Endothelial cell of umbilical vein (primary cell): ENCODE results near the gene PDE3B. TPM values are rescaled to one million over a fixed set of nuclear protein-coding genes. Genes with fewer than 3 reads are reported as not detected.

ENCODE experiments used
- BruUV-seq: library from RNA; stranded (reverse); fragments of 400-500 nt; replicated peaks from 2 replicates; lab custom pipeline; 2021; lab: Mats Ljungman, UMichigan
- CTCF ChIA-PET: fragments of 300-600, 350-600 bp; sonication (Branson Sonifier 250); formaldehyde crosslinking; loops from one replicate; lab custom pipeline; 2021; ENCODE audit warnings: antibody characterized with exemption, inconsistent platforms; lab: Charles Lee
- POLR2A ChIA-PET: fragments of 300-600, 350-600 bp; sonication (Branson Sonifier 250); formaldehyde crosslinking; loops from one replicate; lab custom pipeline; 2021; ENCODE audit warnings: antibody characterized with exemption, inconsistent platforms; lab: Charles Lee
- DNase-seq: peaks from one replicate; pipeline ENCODE4 v3.0.0-alpha.2; 2011; ENCODE audit warnings: low read depth, low spot score
- FAIRE-seq: peaks from 2 replicates; lab custom pipeline; 2011; peaks lifted over from hg19 to GRCh38; lab: Jason Lieb, UNC
- H2AFZ ChIP-seq: 2 replicates; pipeline ENCODE4 v1.6.0; 2012; ENCODE audit warnings: low read depth, low read length, control low read depth, inconsistent platforms
- H3K27ac ChIP-seq: 2 replicates; pipeline ENCODE4 v1.5.1; 2011; ENCODE audit warnings: low read depth, mild to moderate bottlenecking, control low read depth, low read length, moderate library complexity; ENCODE audit not compliant: insufficient read depth
- H3K27me3 ChIP-seq, 2 experiments: 2 replicates each; pipeline versions ENCODE4 v1.6.0 to v1.6.1; 2011; ENCODE audit warnings: low read length in 2 of 2, mixed read lengths in 1 of 2; ENCODE audit not compliant: control insufficient read depth in 2 of 2, insufficient read depth in 2 of 2
- H3K36me3 ChIP-seq, 2 experiments: 2 replicates in 1 of 2; 3 replicates in 1 of 2; pipeline ENCODE4 v1.5.1; 2011; ENCODE audit warnings: low read length in 2 of 2, mild to moderate bottlenecking in 1 of 2, moderate library complexity in 1 of 2; ENCODE audit not compliant: control insufficient read depth in 2 of 2, insufficient read depth in 2 of 2; ENCODE audit errors: extremely low read depth in 1 of 2
- H3K4me1 ChIP-seq: 3 replicates; pipeline ENCODE4 v1.5.1; 2011; ENCODE audit warnings: mild to moderate bottlenecking, low read length; ENCODE audit not compliant: control insufficient read depth, insufficient read depth; ENCODE audit errors: extremely low read depth
- H3K4me2 ChIP-seq: 2 replicates; pipeline ENCODE4 v1.6.1; 2011; ENCODE audit warnings: low read length, control low read depth, mixed read lengths; ENCODE audit not compliant: insufficient read depth
- H3K4me3 ChIP-seq, 3 experiments: fragments of 200-600 bp in 1 of 3; sonication (generic), shearing (Covaris generic) in 1 of 3; replicated peaks in 1 of 3; 2 replicates each; pipeline ENCODE4 v1.5.1; 2011 to 2016; ENCODE audit warnings: control low read depth in 3 of 3, low read length in 3 of 3, mild to moderate bottlenecking in 2 of 3, inconsistent platforms in 1 of 3, low read depth in 1 of 3, moderate library complexity in 1 of 3; ENCODE audit not compliant: insufficient read depth in 1 of 3
- H3K79me2 ChIP-seq: 2 replicates; pipeline ENCODE4 v1.6.0; 2012; ENCODE audit warnings: low read length, inconsistent platforms; ENCODE audit not compliant: control insufficient read depth, insufficient read depth
- H3K9ac ChIP-seq: replicated peaks from 2 replicates; pipeline ENCODE3; 2011; ENCODE audit warnings: low read length, control low read depth; ENCODE audit not compliant: insufficient read depth; ENCODE audit errors: extremely low read depth
- H3K9me1 ChIP-seq: replicated peaks from 3 replicates; pipeline ENCODE4 v1.6.0; 2011; ENCODE audit warnings: mild to moderate bottlenecking, low read length; ENCODE audit not compliant: control insufficient read depth, insufficient read depth; ENCODE audit errors: extremely low read depth
- H3K9me3 ChIP-seq: replicated peaks from 2 replicates; pipeline ENCODE4 v1.5.1; 2012; ENCODE audit warnings: low read length, inconsistent platforms; ENCODE audit not compliant: control insufficient read depth, insufficient read depth
- H4K20me1 ChIP-seq: replicated peaks from 2 replicates; pipeline ENCODE3; 2011; ENCODE audit warnings: mild to moderate bottlenecking, low read length; ENCODE audit not compliant: control insufficient read depth, insufficient read depth; ENCODE audit errors: extremely low read depth
- EZH2 ChIP-seq: IDR thresholded peaks from 2 replicates; pipeline ENCODE4 v1.6.1; 2012; ENCODE audit warnings: borderline replicate concordance, low read depth, mild to moderate bottlenecking, moderate library complexity, low read length, inconsistent platforms; ENCODE audit not compliant: severe bottlenecking
- FOS ChIP-seq: IDR thresholded peaks from 2 replicates; pipeline ENCODE4 v1.6.1; 2011; ENCODE audit warnings: mild to moderate bottlenecking, low read length, moderate library complexity, borderline replicate concordance; ENCODE audit not compliant: insufficient read depth
- GATA2 ChIP-seq: IDR thresholded peaks from 2 replicates; pipeline ENCODE4 v1.7.0; 2011; ENCODE audit warnings: low read depth, mild to moderate bottlenecking, moderate library complexity, mixed read lengths, low read length; ENCODE audit not compliant: insufficient read length, insufficient read depth
- JUN ChIP-seq: IDR thresholded peaks from 2 replicates; pipeline ENCODE4 v1.6.1; 2011; ENCODE audit warnings: borderline replicate concordance, low read depth; ENCODE audit not compliant: insufficient read length, insufficient read depth
- MYC ChIP-seq: IDR thresholded peaks from one replicate; pipeline ENCODE4 v1.6.1; 2011; ENCODE audit warnings: mild to moderate bottlenecking, low read depth, low read length
- POLR2A ChIP-seq: IDR thresholded peaks from 2 replicates; pipeline ENCODE4 v1.6.1; 2012; ENCODE audit warnings: low read depth, mild to moderate bottlenecking, control low read depth, low read length
- POLR2AphosphoS5 ChIP-seq: IDR thresholded peaks from 2 replicates; pipeline ENCODE4 v1.6.1; 2012; ENCODE audit warnings: low read depth, mild to moderate bottlenecking, control low read depth, low read length, moderate library complexity; ENCODE audit not compliant: insufficient read depth
- dilution Hi-C: fragments of 300-500 bp; cut with MboI; formaldehyde crosslinking; loops from one replicate; pipeline ENCODE4 v1.15.0; 2019; ENCODE audit warnings: low sequenced_read_pairs; ENCODE audit not compliant: extremely low pct_ligation_motif_present
- intact Hi-C: fragments of 100-400 bp; cut with micrococcal nuclease; formaldehyde crosslinking; loops from one replicate; pipeline ENCODE4 v1.10.0; 2022
- polyA plus RNA-seq, 4 experiments: library from polyadenylated mRNA; depleted of rRNA in 3 of 4; stranded (reverse) in 3 of 4; unstranded in 1 of 4; fragments of >200 nt; gene quantifications; 2 replicates each; pipeline versions ENCODE4 v1.2.1 to v1.2.3, GENCODE V29; 2011 to 2012; ENCODE audit warnings: missing spikeins in 1 of 4
- total RNA-seq: library from RNA; stranded (reverse); gene quantifications from 2 replicates; pipeline ENCODE4 v1.2.3, GENCODE V29; 2021
- TF ChIP-seq, protein P1 (sequence below), 2 donors: IDR thresholded peaks; 1 replicate in 1 of 2; 2 replicates in 1 of 2; pipeline ENCODE4 v1.5.1; 2011; ENCODE audit warnings: low read length in 2 of 2, mild to moderate bottlenecking in 2 of 2, moderate library complexity in 2 of 2, control low read depth in 1 of 2, inconsistent platforms in 1 of 2, low read depth in 1 of 2; ENCODE audit not compliant: insufficient read depth in 1 of 2; ENCODE audit errors: extremely low read depth in 1 of 2
- TF ChIP-seq, protein P2 (sequence below): IDR thresholded peaks from 2 replicates; pipeline ENCODE4 v1.6.1; 2011; ENCODE audit not compliant: insufficient read depth, insufficient read length

The PDE3B gene
- total and polyA plus RNA-seq, 2 donors (not counting 3 experiments of a cell fraction or from before 2014, with no cell fraction given): 0.26 to 1.9 TPM

DNA sequence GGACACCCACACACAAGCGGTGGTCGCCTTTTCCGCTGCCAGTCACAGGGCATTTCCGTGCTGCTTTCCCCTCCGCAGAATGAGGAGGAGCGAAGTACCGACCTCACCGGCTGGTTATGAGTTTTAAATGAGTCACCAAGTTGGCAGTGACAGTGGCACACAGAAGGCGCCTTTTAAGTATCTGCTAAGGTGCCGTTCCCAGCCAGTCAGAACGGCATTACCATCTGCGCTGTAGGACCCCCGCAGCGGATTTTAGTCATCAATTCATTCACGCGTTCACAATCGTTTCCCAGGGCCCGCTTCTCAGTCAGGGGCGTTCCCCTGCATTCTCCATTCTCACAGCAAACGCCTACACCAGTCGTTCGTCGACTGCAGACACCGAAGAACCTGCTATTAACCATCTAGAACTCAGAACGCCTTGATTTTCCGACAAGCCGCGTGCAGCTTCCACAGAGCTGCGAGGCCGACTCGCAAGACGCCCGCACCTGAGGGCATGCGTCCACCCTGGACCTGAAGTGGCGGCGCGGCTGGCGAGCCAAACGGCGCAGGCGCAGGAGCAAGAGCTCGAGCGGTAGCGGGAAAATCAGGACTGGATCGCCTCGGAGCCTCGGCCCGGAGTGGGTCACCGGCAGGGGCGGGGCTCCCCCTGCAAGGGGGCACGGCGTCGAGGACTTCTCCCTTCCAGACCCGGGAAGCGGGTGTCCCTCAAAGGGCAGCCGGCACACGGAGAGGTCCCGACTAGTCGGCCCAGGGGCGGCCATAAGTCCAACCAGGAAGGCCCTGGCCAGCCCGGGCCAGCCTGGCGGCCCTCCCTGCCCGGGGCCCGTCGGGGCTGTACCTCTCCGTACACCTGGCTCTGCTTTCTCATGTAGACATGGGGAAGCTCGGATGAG lies 247.8 kb downstream of the PDE3B start:
- Histone ChIP-seq H3K4me3 (peak overlapping the region; percentile 52 to 73 (median 60)), H3K27me3 (no peaks in the 10 kb centered on the region), H3K4me2 (peak overlapping the region; percentile 86), H2AFZ (peak overlapping the region; percentile 86), H3K9me3 (no peaks in the 10 kb centered on the region), H3K79me2 (no peaks in the 10 kb centered on the region), H3K9me1 (no peaks in the 10 kb centered on the region), H4K20me1 (no peaks in the 10 kb centered on the region), H3K9ac (peak overlapping the region; percentile 61), H3K27ac (peak overlapping the region; percentile 54), H3K4me1 (peaks cover 9% of the 10 kb centered on the region), H3K36me3 (no peaks in the 10 kb centered on the region)
- intact Hi-C loops (loop anchor here (1.0 to 5.0 kb wide), 4 partner anchors 14 to 371 kb away; partner anchors contain the start of genes PDE3B and PSMA1), dilution Hi-C loops (no loop called here)
- BruUV-seq: TSS peak; percentile 73
- POLR2A ChIA-PET: interaction anchor here (1.2 to 1.6 kb wide), 3 partner anchors 11 to 17 kb away, joined by 3 to 7 read pairs (median 7); no protein-coding TSS in a partner anchor
- DNase-seq: peak; percentile 91
- peak; percentile 72 for FAIRE-seq
- TF ChIP-seq MYC (no peak), JUN (peak; percentile 43), FOS (peak; percentile 47), POLR2AphosphoS5 (peak; percentile 52), EZH2 (no peak), GATA2 (no peak), POLR2A (peak; percentile 84)
- TF ChIP-seq, protein P1, sequence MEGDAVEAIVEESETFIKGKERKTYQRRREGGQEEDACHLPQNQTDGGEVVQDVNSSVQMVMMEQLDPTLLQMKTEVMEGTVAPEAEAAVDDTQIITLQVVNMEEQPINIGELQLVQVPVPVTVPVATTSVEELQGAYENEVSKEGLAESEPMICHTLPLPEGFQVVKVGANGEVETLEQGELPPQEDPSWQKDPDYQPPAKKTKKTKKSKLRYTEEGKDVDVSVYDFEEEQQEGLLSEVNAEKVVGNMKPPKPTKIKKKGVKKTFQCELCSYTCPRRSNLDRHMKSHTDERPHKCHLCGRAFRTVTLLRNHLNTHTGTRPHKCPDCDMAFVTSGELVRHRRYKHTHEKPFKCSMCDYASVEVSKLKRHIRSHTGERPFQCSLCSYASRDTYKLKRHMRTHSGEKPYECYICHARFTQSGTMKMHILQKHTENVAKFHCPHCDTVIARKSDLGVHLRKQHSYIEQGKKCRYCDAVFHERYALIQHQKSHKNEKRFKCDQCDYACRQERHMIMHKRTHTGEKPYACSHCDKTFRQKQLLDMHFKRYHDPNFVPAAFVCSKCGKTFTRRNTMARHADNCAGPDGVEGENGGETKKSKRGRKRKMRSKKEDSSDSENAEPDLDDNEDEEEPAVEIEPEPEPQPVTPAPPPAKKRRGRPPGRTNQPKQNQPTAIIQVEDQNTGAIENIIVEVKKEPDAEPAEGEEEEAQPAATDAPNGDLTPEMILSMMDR (IDR thresholded peaks at IDR 0.05; ENCODE audit: extremely low read depth in 1 of 2, insufficient read depth in 1 of 2, low read depth in 1 of 2, low read length in 2 of 2): no peak
- TF ChIP-seq, protein P2, sequence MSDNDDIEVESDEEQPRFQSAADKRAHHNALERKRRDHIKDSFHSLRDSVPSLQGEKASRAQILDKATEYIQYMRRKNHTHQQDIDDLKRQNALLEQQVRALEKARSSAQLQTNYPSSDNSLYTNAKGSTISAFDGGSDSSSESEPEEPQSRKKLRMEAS: no peak
- CTCF ChIA-PET: interaction anchor here (0.7 to 8.1 kb wide), 6 partner anchors 9 to 362 kb away, joined by 3 to 154 read pairs (median 4); no protein-coding TSS in a partner anchor
